Ecto neural progenitor cell (in vitro differentiated cells): ENCODE results near the gene MTERF1.

Experiments
- DNase-seq: peaks from one replicate; pipeline ENCODE4 v3.0.0-alpha.2; 2018; ENCODE audit warnings: low spot score

The MTERF1 gene

DNA sequence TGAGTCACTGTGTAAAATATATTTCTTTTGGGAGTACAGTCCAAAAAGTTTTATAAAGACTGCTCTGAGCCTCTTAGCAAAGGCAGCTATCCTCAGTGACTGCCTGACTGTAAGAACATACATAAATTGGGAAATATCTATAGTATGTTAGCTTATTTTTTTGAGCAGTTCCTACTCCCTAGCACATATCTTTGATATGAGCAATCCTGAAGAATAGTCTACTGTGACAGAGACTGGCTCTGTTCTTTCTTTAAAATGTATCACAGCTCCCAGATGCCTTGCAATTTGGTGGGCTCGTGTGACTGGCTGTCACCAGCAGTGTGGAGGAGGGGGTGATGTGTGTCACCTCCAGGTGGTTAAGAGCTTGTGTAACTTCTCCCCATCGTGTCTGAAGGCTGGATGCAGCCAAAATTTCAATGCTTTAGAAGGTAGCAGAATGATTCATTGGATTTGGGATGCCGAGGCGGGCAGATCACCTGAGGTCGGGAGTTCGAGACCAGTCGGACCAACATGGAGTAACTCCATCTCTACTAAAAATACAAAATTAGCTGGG is 47.9 kb downstream of the MTERF1 start:
- no peak for DNase-seq

DNA sequence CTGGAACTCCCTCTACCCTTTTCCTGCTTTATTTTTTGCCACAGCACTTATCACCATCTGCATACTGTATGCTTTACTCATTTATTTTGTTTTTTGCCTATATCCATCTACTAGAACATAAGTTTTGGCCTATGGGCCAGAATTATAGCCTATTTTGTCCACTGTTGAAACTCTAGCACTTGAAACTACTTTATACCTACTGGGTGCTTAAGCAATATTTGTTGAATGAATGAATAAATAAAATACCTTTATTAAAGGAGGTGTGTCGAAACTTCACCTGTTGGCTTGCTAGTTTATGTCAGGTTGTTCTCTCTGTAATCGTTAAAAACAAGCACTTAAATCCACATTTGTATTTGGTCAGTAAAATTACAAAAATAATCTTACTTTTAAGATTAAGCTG is 53.3 kb downstream of the MTERF1 start:
- no peak for DNase-seq

- DNase-seq, result no peak
Observed at GRCh38 chr7:91826377-91826776, 54.1 kb downstream of the MTERF1 start.

DNA sequence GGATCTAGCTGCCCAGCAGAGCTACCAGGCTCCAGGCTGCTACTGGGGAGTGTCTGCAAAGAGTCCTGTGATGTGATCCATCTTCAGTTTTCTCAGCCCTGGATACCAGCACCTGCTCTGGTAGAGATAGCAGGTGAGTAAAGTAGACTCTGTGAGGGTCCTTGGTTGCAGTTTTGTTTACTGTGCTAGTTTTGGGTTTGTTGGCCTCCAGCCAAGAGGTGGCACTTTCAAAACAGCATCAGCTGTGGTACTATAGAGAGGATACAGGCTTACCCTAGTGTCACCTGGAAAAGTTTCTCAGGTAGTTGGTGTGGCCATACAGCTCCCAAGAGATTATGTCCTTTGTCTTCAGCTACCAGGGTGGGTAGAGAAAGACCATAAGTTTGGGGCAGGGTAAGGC is 56.3 kb downstream of the MTERF1 start:
- no peak for DNase-seq
